CD4-positive, alpha-beta T cell treated with Interleukin-17A for 4 hours (primary cell): ENCODE measurements around the gene CREB3.
A peak's percentile ranks its signal among the peaks of the same experiment; 100 is the strongest.

ENCODE experiments used
- DNase-seq: peaks from one replicate; pipeline ENCODE4 v3.0.0-alpha.2; 2020; ENCODE audit warnings: mixed read lengths

The CREB3 gene

DNA sequence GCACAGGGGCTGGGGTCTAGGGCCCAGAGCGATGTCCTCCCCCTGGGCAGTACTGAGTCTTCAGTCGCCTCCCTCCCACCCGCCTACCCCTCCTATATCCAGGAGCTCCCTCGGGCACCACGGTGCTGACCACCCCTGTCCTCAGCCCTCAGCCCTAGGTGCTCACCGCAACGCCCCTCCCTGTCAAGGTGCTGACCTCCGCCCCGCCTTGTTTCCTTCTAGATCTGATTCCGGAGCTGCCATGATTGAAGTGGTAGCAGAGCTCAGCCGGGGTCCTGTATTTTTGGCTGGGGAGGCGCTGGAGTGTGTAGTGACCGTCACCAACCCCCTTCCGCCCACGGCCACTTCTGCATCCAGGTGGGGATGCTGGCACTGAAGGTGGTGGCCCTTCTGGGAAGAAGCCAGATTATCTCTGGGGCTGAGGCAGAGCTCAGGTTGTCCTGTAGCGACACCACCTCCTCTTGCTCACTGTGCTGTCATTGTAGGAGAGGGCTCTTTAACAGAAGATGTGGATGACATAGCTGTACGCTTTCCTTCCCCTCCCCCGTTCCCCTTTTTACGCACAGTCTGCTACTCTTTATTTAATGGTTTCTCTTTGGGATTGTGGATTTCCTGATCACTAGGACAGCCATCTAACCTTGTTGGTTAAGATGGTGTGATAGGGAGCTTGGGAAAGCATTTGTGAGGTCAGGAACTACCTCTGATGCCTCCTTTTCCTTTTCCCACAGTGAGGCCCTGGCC is 17.2 kb downstream of the CREB3 start:
- peak; percentile 62 for DNase-seq

GRCh38 chr9:35750256-35750531 is 17.7 kb downstream of the CREB3 start:
- no peak for DNase-seq

DNA sequence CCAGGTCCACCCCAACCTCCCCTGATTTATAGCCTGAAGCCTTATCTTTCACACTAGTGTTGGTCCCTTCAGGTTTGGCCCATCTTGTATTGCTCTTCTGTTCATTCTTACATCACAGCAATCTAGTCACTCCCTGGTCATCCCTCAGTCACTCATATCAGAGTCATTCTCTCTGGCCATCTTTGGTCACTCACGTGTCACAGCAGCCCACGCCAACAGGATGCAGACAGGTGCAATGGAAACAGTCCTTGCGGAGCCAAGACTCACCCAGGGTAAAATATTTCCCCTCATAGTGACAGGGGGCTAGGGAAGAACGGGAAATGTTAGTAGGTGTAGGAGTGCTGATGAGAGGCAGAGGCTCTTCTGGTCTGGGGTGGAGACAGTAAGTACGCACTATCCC is 21.0 kb downstream of the CREB3 start:
- DNase-seq = no peak

GRCh38 chr9:35754264-35754663 is 21.8 kb downstream of the CREB3 start, which contains the start of gene MSMP:
TSS of gene MSMP (minus strand) at chr9:35754276. CDS start at chr9:35754129, 147 bp downstream.
- DNase-seq = no peak

DNA sequence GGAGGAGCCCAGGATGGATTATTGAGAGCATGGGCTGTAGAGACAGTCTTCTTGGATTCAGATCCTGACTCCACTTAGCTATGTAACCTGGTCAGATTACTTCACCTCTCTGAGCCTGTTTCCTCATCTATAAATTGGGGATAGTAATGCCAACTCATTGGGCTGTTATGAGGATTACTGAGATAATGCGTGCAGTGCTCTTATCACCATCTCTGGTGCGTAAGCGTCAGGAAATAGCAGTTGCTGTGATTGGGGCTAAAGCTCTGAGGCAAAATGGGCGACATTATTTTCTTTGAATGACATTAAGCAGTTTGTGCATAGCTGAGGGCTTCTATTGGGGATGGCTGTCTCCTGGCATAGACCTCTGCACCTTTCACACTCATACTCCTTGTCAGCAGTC is 22.6 kb downstream of the CREB3 start:
- no peak for DNase-seq

GRCh38 chr9:35756275-35757225 is 24.1 kb downstream of the CREB3 start:
- DNase-seq = peak; percentile 84

GRCh38 chr9:35757226-35757891 is 24.9 kb downstream of the CREB3 start:
- no peak for DNase-seq

- DNase-seq = no peak
These were observed 25.4 kb downstream of the CREB3 start for GRCh38 chr9:35757892-35758275.

DNA sequence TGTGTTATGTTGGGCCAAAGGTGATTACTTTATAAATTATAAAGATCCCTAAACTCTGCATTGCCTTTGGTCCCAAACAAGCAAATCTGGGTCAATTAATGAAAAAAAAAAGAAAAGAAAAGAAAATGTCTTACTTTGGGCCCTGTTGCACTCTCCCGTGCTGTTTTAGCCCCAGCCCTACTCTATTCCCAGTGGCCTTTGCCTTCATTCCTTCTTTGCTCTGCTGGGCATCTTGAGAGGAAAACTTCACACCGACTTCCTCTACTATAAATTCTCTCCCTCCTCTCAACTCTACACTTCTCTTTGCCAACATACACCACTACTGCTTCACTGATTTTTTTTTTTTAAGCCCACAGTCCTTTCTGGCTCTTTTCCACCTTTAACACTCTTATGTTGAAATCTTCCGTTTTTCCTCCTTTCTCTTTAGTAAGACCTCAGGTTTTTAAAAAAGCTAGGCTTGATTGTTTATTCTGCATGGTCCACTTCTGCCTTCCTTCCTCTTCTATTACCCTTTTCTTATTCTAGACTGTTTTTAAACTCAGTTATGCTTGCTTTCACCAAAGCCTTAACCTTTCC is 26.1 kb downstream of the CREB3 start:
- no peak for DNase-seq

DNA sequence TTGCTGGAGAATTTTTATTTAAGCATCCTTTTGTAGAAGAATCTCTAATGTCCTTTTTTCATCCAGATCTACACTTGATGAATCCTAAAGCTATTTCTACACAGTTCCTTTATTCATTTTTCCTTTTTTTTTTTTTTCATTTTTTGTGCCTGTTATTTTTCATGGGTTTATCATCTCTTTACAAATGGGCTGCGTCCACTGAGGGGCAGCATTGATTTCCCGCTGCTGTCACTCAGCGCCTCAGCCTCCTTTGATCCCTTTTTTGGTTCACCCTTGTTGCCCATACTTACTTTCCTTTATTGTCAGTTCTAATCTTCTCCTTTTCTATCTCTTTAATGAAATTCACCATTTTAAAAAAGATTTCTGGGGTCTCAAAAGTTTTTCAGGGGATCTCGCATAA is 27.3 kb downstream of the CREB3 start:
- no peak for DNase-seq

- DNase-seq = no peak
These were observed 28.2 kb downstream of the CREB3 start for GRCh38 chr9:35760651-35761050.

- DNase-seq = no peak
These were observed 30.7 kb downstream of the CREB3 start for GRCh38 chr9:35763181-35763580.

- DNase-seq = no peak
These were observed 31.3 kb downstream of the CREB3 start for GRCh38 chr9:35763803-35764202.

GRCh38 chr9:35766997-35767396 is 34.5 kb downstream of the CREB3 start:
- DNase-seq = no peak

DNA sequence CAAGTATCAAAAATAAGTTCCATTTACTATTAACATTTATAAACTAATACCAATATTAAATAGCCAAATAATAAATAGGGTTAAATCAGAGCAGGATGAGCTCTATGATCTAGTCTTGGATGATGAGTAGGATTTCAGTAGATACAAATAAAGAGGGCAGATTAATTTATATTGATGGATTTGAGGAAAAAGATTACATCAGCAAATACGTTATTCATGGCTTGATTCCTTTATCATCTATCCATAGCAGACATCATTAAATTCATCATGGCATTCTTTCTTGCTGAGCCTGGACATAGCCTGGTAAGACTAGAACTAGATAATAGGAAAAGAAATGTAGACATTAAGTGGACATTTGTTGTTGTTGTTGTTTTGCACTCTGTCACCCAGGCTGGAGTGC is 35.0 kb downstream of the CREB3 start:
- no peak for DNase-seq

- no peak for DNase-seq
These were observed 37.3 kb downstream of the CREB3 start for GRCh38 chr9:35769763-35770162.

DNA sequence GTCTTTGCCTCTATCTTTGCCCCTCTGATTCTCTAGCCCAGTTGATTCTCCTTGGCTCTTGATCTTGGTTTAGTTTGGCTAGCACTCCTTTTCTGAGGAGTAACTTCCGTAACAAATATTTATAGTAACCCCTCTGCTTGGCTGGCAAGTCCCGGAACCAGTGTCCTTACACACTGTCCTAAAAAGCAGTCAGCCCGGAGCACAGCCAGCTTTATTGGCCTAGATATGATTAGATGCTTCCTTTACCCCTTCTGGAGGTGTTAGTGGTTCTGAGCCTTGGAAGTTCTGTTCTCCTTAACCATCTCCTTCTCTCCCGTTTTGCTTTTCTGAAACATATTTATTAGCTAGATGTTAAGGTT is 38.6 kb downstream of the CREB3 start:
- DNase-seq = no peak

DNA sequence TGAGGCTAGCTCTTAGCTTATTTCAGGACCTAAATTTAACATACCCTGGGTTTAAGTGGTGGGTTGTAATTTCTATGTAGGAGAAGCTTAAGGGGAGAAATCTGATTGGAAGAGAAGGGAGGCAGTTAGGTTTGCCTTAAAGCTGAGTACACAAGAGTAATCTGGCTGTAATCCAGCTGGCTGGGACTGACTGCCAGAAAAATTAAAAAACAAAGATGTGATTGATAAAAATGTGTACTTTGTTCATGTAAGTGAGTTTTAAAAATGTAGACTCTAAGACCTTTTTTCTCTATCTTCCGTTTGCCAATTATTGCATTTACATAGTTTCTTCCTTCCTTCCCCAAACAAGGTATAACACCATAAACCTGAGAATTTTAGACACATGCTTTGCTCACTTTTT is 39.1 kb downstream of the CREB3 start:
- no peak for DNase-seq

DNA sequence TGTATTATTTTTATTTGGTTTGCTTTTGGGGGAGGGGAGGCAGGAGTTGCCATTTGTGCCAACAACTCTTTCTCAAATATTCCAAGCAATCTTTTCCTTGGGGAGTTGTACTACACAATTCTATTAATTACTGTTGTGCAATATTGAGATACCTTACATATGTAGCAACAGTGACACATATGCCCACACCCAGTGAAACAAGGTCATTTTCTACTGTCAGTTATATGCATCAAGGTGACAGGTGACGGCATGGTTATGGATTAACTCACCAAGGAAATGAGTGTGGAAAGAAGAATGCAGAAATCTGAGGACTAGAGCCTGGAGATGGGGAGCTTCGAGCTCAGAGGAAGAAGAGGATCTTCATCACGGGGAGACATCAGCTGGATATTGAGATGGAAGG is 39.5 kb downstream of the CREB3 start:
- no peak for DNase-seq

- DNase-seq = no peak
These were observed 42.6 kb downstream of the CREB3 start for GRCh38 chr9:35774907-35775635.

DNA sequence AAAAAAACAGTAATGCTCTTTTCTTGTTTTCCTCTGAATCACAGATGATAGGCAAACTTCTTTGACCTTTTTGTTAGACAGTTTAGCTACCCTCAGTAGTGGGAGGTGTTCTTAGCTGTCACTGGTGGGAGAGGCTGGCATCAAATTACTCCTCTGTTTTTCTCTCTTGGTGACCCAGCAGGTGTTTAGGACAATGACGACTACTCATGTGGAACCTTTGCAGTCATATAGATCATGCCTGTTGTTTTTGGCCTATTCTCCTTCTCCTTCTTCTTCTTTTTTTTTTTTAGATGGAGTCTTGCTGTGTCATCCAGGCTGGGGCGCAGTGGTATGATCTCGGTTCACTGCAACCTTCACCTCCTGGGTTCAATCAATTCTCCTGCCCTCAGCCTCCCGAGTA is 43.6 kb downstream of the CREB3 start:
- DNase-seq = no peak

DNA sequence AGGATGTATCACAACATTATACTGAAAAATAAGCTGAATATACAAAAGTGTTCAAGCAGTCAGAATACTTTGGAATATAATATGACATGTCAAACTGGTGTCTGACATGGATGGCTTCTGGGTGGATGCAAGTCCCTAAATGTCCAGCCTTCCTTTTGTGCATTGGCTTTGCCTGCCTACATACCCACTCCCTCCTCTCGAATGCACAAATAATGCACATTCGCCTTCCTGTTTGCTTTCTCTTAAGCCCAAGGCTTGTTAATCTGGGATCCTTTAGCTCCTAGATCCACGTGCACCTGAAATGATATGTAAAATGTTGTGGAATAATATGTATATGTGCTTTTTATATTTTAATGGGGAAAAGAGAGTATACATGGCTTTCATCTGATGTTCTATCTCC is 46.0 kb downstream of the CREB3 start:
- DNase-seq = no peak

DNA sequence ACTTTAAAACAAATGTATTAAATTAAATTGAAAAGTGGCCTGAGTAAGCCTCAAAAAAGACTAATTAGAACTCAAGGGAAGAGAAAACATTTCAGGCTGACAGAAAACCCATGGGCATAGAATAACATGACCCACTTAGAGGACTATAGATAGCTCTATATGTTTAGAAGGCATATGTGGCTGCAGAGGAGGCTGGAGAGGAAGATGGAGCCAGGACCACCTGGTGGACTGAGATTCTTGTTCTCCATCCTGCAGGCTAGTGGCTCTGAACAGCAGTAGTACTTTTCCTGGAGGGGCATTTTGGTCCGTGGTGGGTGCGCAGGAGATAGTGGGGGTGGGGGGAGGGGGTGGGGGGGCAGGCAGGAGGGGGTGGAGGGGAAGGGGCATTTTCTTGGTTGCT is 48.6 kb downstream of the CREB3 start:
- DNase-seq = no peak
